Measurements from ENCODE around the gene CSF2.

DNA sequence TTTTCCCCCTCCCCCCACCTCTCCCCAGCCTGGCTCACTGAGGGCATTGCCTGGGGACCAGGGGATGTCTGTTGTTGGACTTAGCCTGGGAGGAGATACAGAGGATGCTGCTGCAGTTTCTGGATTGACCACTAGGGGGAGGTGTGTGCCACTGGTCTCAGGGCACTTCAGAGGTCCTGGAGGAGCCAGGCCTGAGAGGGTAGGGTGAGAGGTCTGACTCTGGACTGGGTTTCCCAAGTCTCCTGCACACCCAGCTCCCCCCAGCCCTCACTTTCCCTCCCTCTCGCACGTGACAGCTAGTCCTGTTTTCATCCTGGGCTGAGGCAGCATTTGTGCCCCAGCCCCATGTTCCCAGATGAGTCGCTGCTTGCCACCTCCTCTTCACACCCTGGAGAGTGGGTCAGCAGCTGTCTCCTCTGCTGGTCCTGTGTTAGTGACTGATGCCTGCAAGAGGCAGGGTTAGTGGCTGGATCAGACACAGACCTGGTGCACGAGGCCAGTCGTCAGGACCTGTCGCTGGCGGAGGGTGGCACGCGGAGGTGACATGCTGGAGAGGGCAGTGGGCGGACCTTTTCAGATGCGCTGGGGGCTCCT, 8.8 kb upstream of the CSF2 start:
- TF ChIP-seq, protein P1, sequence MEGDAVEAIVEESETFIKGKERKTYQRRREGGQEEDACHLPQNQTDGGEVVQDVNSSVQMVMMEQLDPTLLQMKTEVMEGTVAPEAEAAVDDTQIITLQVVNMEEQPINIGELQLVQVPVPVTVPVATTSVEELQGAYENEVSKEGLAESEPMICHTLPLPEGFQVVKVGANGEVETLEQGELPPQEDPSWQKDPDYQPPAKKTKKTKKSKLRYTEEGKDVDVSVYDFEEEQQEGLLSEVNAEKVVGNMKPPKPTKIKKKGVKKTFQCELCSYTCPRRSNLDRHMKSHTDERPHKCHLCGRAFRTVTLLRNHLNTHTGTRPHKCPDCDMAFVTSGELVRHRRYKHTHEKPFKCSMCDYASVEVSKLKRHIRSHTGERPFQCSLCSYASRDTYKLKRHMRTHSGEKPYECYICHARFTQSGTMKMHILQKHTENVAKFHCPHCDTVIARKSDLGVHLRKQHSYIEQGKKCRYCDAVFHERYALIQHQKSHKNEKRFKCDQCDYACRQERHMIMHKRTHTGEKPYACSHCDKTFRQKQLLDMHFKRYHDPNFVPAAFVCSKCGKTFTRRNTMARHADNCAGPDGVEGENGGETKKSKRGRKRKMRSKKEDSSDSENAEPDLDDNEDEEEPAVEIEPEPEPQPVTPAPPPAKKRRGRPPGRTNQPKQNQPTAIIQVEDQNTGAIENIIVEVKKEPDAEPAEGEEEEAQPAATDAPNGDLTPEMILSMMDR (IDR thresholded peaks at IDR 0.05): peak; percentile 95
- TF ChIP-seq POLR2AphosphoS5 (IDR thresholded peaks at IDR 0.05; ENCODE audit: low read depth, low read length): no peak

All from Panc1 (cell line).